KOPT-K1 (cell line): Measurements from ENCODE around the gene PPP3R1.
A peak's percentile ranks its signal among the peaks of the same experiment; 100 is the strongest.

Source experiments
- H3K27ac ChIP-seq: fragments of 200-600 bp; sonication (generic); 2 replicates; pipeline ENCODE4 v1.5.1; 2016; ENCODE audit warnings: antibody characterized with exemption, mild to moderate bottlenecking, low read depth, low read length; ENCODE audit not compliant: poor library complexity, severe bottlenecking
- H3K36me3 ChIP-seq: fragments of 200-600 bp; sonication (generic); 2 replicates; pipeline ENCODE4 v1.5.1; 2017; ENCODE audit warnings: antibody characterized with exemption, mild to moderate bottlenecking, low read length, moderate library complexity; ENCODE audit not compliant: insufficient read depth
- H3K9me3 ChIP-seq: fragments of 200-600 bp; sonication (generic); 2 replicates; pipeline ENCODE4 v1.5.1; 2017; ENCODE audit warnings: antibody characterized with exemption, low read length, mild to moderate bottlenecking; ENCODE audit not compliant: insufficient read depth, poor library complexity, severe bottlenecking

Gene PPP3R1

GRCh38 chr2:68280348-68280747 is 28.0 kb upstream of the PPP3R1 start:
- Histone ChIP-seq H3K36me3 (no peaks in the 10 kb centered on the region), H3K9me3 (no peaks in the 10 kb centered on the region), H3K27ac (no peak overlapping the region)

- H3K36me3 ChIP-seq, result no peaks in the 10 kb centered on the region
- no peaks in the 10 kb centered on the region for H3K9me3 ChIP-seq
- H3K27ac ChIP-seq, result no peak overlapping the region
These were observed 27.4 kb upstream of the PPP3R1 start for GRCh38 chr2:68279691-68280090.

GRCh38 chr2:68278169-68278568 is 25.8 kb upstream of the PPP3R1 start:
- Histone ChIP-seq H3K9me3 (no peaks in the 10 kb centered on the region), H3K36me3 (no peaks in the 10 kb centered on the region), H3K27ac (no peak overlapping the region)

GRCh38 chr2:68274022-68274421 is 21.7 kb upstream of the PPP3R1 start:
- Histone ChIP-seq H3K9me3 (no peaks in the 10 kb centered on the region), H3K36me3 (no peaks in the 10 kb centered on the region), H3K27ac (no peak overlapping the region)

- H3K27ac ChIP-seq, result no peak overlapping the region
- H3K36me3 ChIP-seq, result no peaks in the 10 kb centered on the region
- H3K9me3 ChIP-seq, result no peaks in the 10 kb centered on the region
These were observed 20.1 kb upstream of the PPP3R1 start for GRCh38 chr2:68272246-68272994.

- H3K27ac ChIP-seq, result no peak overlapping the region
- no peaks in the 10 kb centered on the region for H3K9me3 ChIP-seq
- H3K36me3 ChIP-seq, result no peaks in the 10 kb centered on the region
These were observed 14.3 kb upstream of the PPP3R1 start for GRCh38 chr2:68266655-68267054.

GRCh38 chr2:68263632-68264031 is 11.3 kb upstream of the PPP3R1 start:
- Histone ChIP-seq H3K36me3 (no peaks in the 10 kb centered on the region), H3K27ac (no peak overlapping the region), H3K9me3 (no peaks in the 10 kb centered on the region)

GRCh38 chr2:68258851-68259250 is 6.5 kb upstream of the PPP3R1 start:
- Histone ChIP-seq H3K36me3 (no peaks in the 10 kb centered on the region), H3K9me3 (no peaks in the 10 kb centered on the region), H3K27ac (no peak overlapping the region)

- H3K27ac ChIP-seq, result peak overlapping the region; percentile 3
- H3K36me3 ChIP-seq, result no peaks in the 10 kb centered on the region
- no peaks in the 10 kb centered on the region for H3K9me3 ChIP-seq
These were observed 3.7 kb upstream of the PPP3R1 start for GRCh38 chr2:68256093-68256450.

GRCh38 chr2:68253219-68254068 is 1.1 kb upstream of the PPP3R1 start:
- H3K36me3 ChIP-seq, result peaks cover 18% of the 10 kb centered on the region; the same call in 1 of the 2 replicates
- peak overlapping the region; percentile 84 for H3K27ac ChIP-seq
- H3K9me3 ChIP-seq, result no peaks in the 10 kb centered on the region

- H3K27ac ChIP-seq, result peak overlapping the region; percentile 84
- H3K36me3 ChIP-seq, result peaks cover 25% of the 10 kb centered on the region
- H3K9me3 ChIP-seq, result no peaks in the 10 kb centered on the region
These were observed 405 bp downstream of the PPP3R1 start for GRCh38 chr2:68251855-68252399.

GRCh38 chr2:68251187-68251854 is 1.0 kb downstream of the PPP3R1 start:
- H3K27ac ChIP-seq, result peak overlapping the region; percentile 84

GRCh38 chr2:68250652-68251186 is 1.6 kb downstream of the PPP3R1 start:
- peaks cover 25% of the 10 kb centered on the region for H3K36me3 ChIP-seq
- H3K9me3 ChIP-seq, result no peaks in the 10 kb centered on the region
- H3K27ac ChIP-seq, result peak overlapping the region; percentile 84

More at GRCh38 chr2:68251187-68251854, 1.0 kb downstream of the PPP3R1 start:
- Histone ChIP-seq H3K36me3 (peaks cover 25% of the 10 kb centered on the region), H3K9me3 (no peaks in the 10 kb centered on the region)

GRCh38 chr2:68250196-68250595 is 2.1 kb downstream of the PPP3R1 start:
- H3K9me3 ChIP-seq, result no peaks in the 10 kb centered on the region
- H3K27ac ChIP-seq, result peak overlapping the region; percentile 84
- peaks cover 26% of the 10 kb centered on the region for H3K36me3 ChIP-seq

- H3K36me3 ChIP-seq, result peaks cover 36% of the 10 kb centered on the region
- H3K9me3 ChIP-seq, result no peaks in the 10 kb centered on the region
- H3K27ac ChIP-seq, result no peak overlapping the region
These were observed 3.5 kb downstream of the PPP3R1 start for GRCh38 chr2:68248806-68249205.
